ENCODE results near the gene MTMR11. TPM values are rescaled to one million over a fixed set of nuclear protein-coding genes. Genes with fewer than 3 reads are reported as not detected.
"Not testable (repeated sequence)": the region's sequence is repeated elsewhere in the genome, so short reads cannot be mapped to it uniquely, and the experiment has no call there.

The MTMR11 gene
- total RNA-seq, 1 donor from 2014 or later, result 6.1 TPM

DNA sequence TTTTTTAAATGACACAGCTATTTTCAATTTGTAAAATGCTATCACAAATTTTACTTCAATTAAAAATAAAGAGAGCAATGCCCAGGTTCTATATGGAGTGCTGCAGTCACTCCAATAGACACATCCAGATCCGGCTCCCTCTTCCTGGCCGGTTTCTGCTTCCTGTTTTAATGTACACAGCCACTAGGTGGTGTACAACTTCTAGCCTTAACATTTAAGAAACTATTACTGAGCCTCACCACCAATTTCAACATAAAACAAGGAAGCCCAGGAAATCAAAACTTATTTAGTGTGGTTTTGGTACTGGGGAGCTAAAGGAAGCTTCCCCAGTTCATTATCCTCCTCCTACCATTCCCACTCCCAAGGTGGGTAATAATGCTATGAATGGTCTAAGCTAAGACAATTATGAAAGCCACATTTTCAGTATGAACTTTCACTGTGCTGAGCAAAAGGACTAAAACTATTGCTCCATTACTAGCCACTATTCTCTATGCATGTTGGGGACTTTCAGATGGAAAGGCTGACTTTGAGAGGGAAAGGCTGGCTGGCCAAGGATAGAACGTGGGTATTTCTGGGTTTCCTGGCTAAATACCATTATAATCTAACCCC, 25.5 kb upstream of the MTMR11 start:
- no peak overlapping the region for H3K4me3 Mint-ChIP-seq
- H3K27me3 Mint-ChIP-seq, result no peaks in the 10 kb centered on the region
- no peak overlapping the region for H3K27ac Mint-ChIP-seq
- DNase-seq, result peak; percentile 84
- H3K4me1 Mint-ChIP-seq, result peaks cover 18% of the 10 kb centered on the region
- intact Hi-C loops (cut with micrococcal nuclease), result loop anchor here (1.0 to 10.0 kb wide), 3 partner anchors 35 to 203 kb away; no protein-coding TSS in a partner anchor
- H3K36me3 Mint-ChIP-seq (ENCODE audit: low read depth), result peaks cover 55% of the 10 kb centered on the region
- H3K9me3 Mint-ChIP-seq, result no peaks in the 10 kb centered on the region

DNA sequence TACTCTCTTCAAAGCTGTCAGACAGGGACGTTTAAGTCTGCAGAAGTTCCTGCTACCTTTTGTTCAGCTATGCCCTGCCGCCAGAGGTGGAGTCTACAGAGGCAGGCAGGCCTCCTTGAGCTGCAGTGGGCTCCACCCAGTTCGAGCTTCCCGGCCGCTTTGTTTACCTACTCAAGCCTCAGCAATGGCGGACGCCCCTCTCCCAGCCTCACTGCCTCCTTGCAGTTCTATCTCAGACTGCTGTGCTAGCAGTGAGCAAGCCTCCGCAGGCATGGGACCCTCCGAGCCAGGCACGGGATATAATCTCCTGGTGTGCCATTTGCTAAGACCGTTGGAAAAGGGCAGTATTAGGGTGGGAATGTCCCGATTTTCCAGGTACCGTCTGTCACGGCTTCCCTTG, 20.9 kb upstream of the MTMR11 start:
- DNase-seq, result not testable (repeated sequence)

DNA sequence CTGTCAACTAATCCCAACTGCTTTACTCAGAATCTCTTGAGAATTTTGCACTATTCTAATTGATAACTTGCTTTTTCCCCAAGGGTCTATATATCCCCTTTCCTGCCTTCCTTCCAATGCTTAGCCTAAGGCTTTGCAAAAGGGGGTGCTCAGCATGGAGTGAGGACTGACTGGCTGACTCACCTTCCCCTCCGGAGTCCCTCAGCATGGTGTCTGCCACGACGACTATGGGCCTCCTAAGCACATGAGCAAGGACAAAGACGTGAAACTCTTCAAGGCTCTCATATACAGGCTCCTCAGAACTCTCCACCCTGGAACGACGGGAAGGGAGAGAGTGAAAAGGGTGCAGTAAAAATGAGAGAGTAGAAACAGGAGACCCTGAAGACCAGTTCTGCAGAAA, 13.2 kb upstream of the MTMR11 start:
- Mint-ChIP-seq H3K27ac (no peak overlapping the region), H3K4me1 (no peaks in the 10 kb centered on the region), H3K9me3 (no peaks in the 10 kb centered on the region), H3K4me3 (no peak overlapping the region), H3K36me3 (ENCODE audit: low read depth) (peaks cover 43% of the 10 kb centered on the region), H3K27me3 (no peaks in the 10 kb centered on the region)
- intact Hi-C loops (cut with micrococcal nuclease), result no loop called here
- DNase-seq, result no peak

More for the DNA sequence above, 20.9 kb upstream of the MTMR11 start:
- H3K9me3 Mint-ChIP-seq; H3K27ac Mint-ChIP-seq; intact Hi-C loops (cut with micrococcal nuclease); H3K4me3 Mint-ChIP-seq; H3K27me3 Mint-ChIP-seq: not testable (repeated sequence)
- peaks cover 13% of the 10 kb centered on the region for H3K4me1 Mint-ChIP-seq
- peaks cover 63% of the 10 kb centered on the region for H3K36me3 Mint-ChIP-seq (ENCODE audit: low read depth)

GRCh38 chr1:149945206-149945605, 8.5 kb upstream of the MTMR11 start:
- H3K36me3 Mint-ChIP-seq (ENCODE audit: low read depth), result peaks cover 39% of the 10 kb centered on the region
- peaks cover 9% of the 10 kb centered on the region for H3K4me1 Mint-ChIP-seq
- intact Hi-C loops (cut with micrococcal nuclease), result no loop called here
- no peaks in the 10 kb centered on the region for H3K27me3 Mint-ChIP-seq
- DNase-seq, result no peak
- H3K4me3 Mint-ChIP-seq, result no peak overlapping the region
- no peak overlapping the region for H3K27ac Mint-ChIP-seq
- H3K9me3 Mint-ChIP-seq, result no peaks in the 10 kb centered on the region

DNA sequence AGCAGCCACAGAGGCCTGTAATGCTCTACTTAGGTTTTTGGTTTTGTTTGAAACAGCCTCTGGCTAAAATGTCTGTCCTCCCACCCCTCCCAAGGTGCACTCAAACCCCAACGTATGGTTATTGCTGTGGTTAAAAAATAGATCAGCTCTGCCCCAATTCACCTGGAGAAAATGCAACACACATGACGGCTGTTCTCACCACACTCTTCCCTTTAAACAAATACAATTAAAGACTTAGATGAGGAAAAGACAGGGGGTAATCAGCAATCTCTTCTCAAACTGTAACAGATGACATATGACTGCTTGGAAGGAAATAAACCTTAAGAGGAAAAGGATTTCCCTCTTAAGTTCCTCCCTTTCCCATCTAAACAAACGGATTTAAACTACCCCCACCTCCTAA, 6.2 kb upstream of the MTMR11 start:
- Mint-ChIP-seq H3K36me3 (ENCODE audit: low read depth) (peaks cover 28% of the 10 kb centered on the region), H3K4me3 (no peak overlapping the region), H3K4me1 (peaks cover 24% of the 10 kb centered on the region), H3K27ac (peak overlapping the region; percentile 71), H3K27me3 (no peaks in the 10 kb centered on the region), H3K9me3 (no peaks in the 10 kb centered on the region)
- intact Hi-C loops (cut with micrococcal nuclease), result no loop called here
- DNase-seq, result no peak

GRCh38 chr1:149942207-149942606, 5.5 kb upstream of the MTMR11 start:
- Mint-ChIP-seq H3K4me1 (peaks cover 31% of the 10 kb centered on the region), H3K27me3 (no peaks in the 10 kb centered on the region), H3K27ac (no peak overlapping the region), H3K4me3 (no peak overlapping the region), H3K36me3 (ENCODE audit: low read depth) (peaks cover 28% of the 10 kb centered on the region), H3K9me3 (no peaks in the 10 kb centered on the region)
- intact Hi-C loops (cut with micrococcal nuclease), result no loop called here
- DNase-seq, result no peak

DNA sequence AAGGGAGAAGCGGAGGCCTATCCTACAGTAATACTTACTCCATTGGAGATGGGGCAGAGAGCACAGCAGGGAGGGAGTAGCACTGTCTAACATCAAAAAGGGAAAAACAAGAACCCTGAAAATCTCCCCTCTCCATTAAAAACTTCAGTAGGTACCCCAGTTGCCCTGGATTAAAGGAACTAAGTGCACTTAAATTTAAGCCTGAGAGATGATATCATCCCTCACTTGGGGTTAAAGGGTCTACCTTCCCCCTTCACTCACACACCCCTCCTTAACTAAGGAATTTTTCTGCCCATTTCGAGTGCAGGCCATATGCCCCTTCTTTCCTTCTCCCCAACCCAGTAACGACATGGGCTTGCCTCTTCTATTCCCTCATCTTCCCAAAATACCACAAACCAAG, 3.7 kb upstream of the MTMR11 start:
- Mint-ChIP-seq H3K36me3 (ENCODE audit: low read depth) (peaks cover 20% of the 10 kb centered on the region), H3K4me3 (no peak overlapping the region), H3K4me1 (peaks cover 39% of the 10 kb centered on the region), H3K27me3 (no peaks in the 10 kb centered on the region), H3K27ac (no peak overlapping the region), H3K9me3 (no peaks in the 10 kb centered on the region)
- intact Hi-C loops (cut with micrococcal nuclease), result no loop called here
- no peak for DNase-seq

- Mint-ChIP-seq H3K4me1 (peaks cover 42% of the 10 kb centered on the region), H3K4me3 (peak overlapping the region; percentile 73), H3K27ac (peak overlapping the region; percentile 86)
- intact Hi-C loops (cut with micrococcal nuclease), result loop anchor here (1.0 to 5.0 kb wide), 3 partner anchors 11 to 69 kb away; partner anchors contain the start of gene SF3B4
- H3K9me3 Mint-ChIP-seq; H3K27me3 Mint-ChIP-seq; DNase-seq; H3K36me3 Mint-ChIP-seq (ENCODE audit: low read depth): not testable (repeated sequence)
Observed at GRCh38 chr1:149938668-149939003, 2.0 kb upstream of the MTMR11 start.

- peak overlapping the region; percentile 64 for H3K4me3 Mint-ChIP-seq
- intact Hi-C loops (cut with micrococcal nuclease), result loop anchor here (2.0 to 5.0 kb wide), 2 partner anchors 49 to 70 kb away; no protein-coding TSS in a partner anchor
Observed at GRCh38 chr1:149937759-149938158, 1.1 kb upstream of the MTMR11 start.

GRCh38 chr1:149936992-149937705, 470 bp upstream of the MTMR11 start:
- no peaks in the 10 kb centered on the region for H3K27me3 Mint-ChIP-seq
- intact Hi-C loops (cut with micrococcal nuclease), result loop anchor here (5.0 kb wide), 1 partner anchor 70 kb away; no protein-coding TSS in a partner anchor
- no peak for DNase-seq
- H3K4me3 Mint-ChIP-seq, result peak overlapping the region; percentile 64
- peaks cover 33% of the 10 kb centered on the region for H3K4me1 Mint-ChIP-seq
- H3K27ac Mint-ChIP-seq, result peak overlapping the region; percentile 72
- no peaks in the 10 kb centered on the region for H3K9me3 Mint-ChIP-seq
- H3K36me3 Mint-ChIP-seq (ENCODE audit: low read depth), result no peaks in the 10 kb centered on the region

More at GRCh38 chr1:149937759-149938158, 1.1 kb upstream of the MTMR11 start:
- Mint-ChIP-seq H3K9me3 (no peaks in the 10 kb centered on the region), H3K27ac (peak overlapping the region; percentile 72), H3K27me3 (no peaks in the 10 kb centered on the region), H3K36me3 (ENCODE audit: low read depth) (peaks cover under 1% of the 10 kb centered on the region), H3K4me1 (peaks cover 33% of the 10 kb centered on the region)
- peak; percentile 76 for DNase-seq

DNA sequence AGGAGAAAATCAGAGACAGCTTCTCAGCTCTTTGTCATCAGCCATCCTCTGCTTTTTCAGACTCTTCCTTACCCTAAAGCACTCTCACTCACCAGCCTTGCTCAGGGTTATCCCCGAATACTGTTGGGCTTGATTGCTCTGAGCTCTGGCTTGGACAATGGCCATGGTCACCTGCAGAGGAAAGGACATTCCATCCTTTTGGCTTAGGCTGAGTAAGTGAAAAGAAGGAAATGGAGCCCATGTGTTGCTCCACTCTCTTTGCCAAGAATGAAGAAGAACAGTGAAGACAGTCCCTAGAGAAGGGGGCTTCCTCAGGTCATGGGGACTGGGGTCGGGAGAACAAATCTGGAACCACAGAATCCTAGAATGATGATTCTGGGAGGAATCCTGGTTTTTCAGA, 2.3 kb downstream of the MTMR11 start:
- Mint-ChIP-seq H3K4me3 (no peak overlapping the region), H3K4me1 (peaks cover 52% of the 10 kb centered on the region), H3K27me3 (no peaks in the 10 kb centered on the region), H3K27ac (no peak overlapping the region), H3K9me3 (peaks cover 6% of the 10 kb centered on the region), H3K36me3 (ENCODE audit: low read depth) (peaks cover 7% of the 10 kb centered on the region)
- no peak for DNase-seq
- intact Hi-C loops (cut with micrococcal nuclease), result no loop called here

GRCh38 chr1:149933208-149933607, 3.5 kb downstream of the MTMR11 start:
- Mint-ChIP-seq H3K36me3 (ENCODE audit: low read depth) (peaks cover 7% of the 10 kb centered on the region), H3K27ac (no peak overlapping the region), H3K27me3 (no peaks in the 10 kb centered on the region), H3K9me3 (peaks cover 6% of the 10 kb centered on the region), H3K4me1 (peaks cover 54% of the 10 kb centered on the region), H3K4me3 (no peak overlapping the region)
- no peak for DNase-seq
- intact Hi-C loops (cut with micrococcal nuclease), result no loop called here

DNA sequence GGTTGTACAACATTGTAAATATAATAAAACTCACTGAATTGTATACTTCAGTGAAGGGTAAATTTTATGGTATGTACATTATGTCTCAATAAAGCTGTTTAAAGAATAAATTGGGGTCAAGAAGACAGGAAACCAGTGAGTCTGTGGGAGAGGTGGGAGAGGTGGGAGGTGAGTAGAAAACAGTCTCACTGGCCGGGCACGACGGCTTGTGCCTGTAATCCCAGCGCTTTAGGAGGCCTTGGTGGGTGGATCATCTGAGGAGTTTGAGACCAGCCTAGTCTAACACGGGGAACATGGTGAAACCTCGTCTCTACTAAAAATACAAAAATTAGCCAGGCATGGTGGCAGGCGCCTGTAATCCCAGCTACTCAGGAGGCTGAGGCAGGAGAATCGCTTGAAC, 4.2 kb downstream of the MTMR11 start:
- intact Hi-C loops (cut with micrococcal nuclease), result no loop called here
- no peaks in the 10 kb centered on the region for H3K27me3 Mint-ChIP-seq
- H3K9me3 Mint-ChIP-seq, result peaks cover 6% of the 10 kb centered on the region

GRCh38 chr1:149931212-149931790, 5.4 kb downstream of the MTMR11 start:
- H3K36me3 Mint-ChIP-seq (ENCODE audit: low read depth), result peaks cover 16% of the 10 kb centered on the region
- intact Hi-C loops (cut with micrococcal nuclease), result no loop called here
- no peaks in the 10 kb centered on the region for H3K27me3 Mint-ChIP-seq
- H3K4me1 Mint-ChIP-seq, result peaks cover 43% of the 10 kb centered on the region
- peak overlapping the region; percentile 59 for H3K4me3 Mint-ChIP-seq
- H3K27ac Mint-ChIP-seq, result peak overlapping the region; percentile 78
- H3K9me3 Mint-ChIP-seq, result peaks cover 6% of the 10 kb centered on the region
- DNase-seq, result peak; percentile 61

More for the DNA sequence above, 4.2 kb downstream of the MTMR11 start:
- Mint-ChIP-seq H3K4me3 (no peak overlapping the region), H3K27ac (no peak overlapping the region), H3K4me1 (peaks cover 48% of the 10 kb centered on the region), H3K36me3 (ENCODE audit: low read depth) (peaks cover 9% of the 10 kb centered on the region)
- no peak for DNase-seq

Measured in activated CD4-positive, alpha-beta T cell treated with anti-CD3 and anti-CD28 coated beads, Interleukin-2, amount 10 ng/mL, durations not matched to agents 24 days and 14 days (primary cell).